Measurements from ENCODE around the gene PLA2G15. TPM values are rescaled to one million over a fixed set of nuclear protein-coding genes. Genes with fewer than 3 reads are reported as not detected.

Gene PLA2G15
- total RNA-seq, 1 experiment from 2014 or later: 7.5 TPM

DNA sequence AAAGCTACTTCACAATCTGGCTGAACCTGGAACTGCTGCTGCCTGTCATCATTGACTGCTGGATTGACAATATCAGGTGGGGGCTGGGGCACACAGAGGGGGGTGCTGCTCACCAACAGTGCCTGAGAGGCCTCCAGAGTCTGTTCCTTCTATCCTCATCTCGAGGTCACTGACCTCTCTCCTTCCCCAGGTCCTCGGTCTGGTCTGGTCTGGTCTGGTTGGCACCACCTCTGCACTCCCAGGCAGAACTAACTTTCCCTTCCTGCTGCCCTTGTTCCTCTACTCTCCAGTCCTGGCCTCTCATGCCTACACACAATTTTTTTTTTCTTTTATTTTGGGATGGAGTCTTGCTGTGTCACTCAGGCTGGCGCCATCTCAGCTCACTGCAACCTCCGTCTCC, 4.2 kb downstream of the PLA2G15 start:
- no peak for DNase-seq (ENCODE audit: extremely low read depth, low read depth)

DNA sequence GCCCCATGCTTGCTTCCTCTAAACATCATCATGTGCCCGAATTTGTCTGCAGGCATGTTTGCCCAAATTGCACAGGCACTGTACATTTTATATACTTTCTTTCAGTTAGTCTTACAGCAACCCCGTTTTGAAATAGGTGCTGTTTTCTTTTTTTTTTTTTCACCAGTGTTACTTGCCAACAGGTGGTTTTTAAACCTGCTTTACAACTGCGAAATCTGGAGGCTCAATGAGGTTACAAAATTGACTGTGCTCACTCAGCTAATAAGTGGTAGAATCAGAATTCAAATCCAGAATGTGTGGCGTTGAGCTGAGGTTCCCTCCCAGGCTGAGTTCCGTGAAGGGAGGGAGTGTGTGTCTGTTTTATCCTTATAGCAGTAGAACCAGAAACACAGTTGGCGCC, 5.8 kb downstream of the PLA2G15 start:
- DNase-seq (ENCODE audit: extremely low read depth, low read depth): no peak

DNA sequence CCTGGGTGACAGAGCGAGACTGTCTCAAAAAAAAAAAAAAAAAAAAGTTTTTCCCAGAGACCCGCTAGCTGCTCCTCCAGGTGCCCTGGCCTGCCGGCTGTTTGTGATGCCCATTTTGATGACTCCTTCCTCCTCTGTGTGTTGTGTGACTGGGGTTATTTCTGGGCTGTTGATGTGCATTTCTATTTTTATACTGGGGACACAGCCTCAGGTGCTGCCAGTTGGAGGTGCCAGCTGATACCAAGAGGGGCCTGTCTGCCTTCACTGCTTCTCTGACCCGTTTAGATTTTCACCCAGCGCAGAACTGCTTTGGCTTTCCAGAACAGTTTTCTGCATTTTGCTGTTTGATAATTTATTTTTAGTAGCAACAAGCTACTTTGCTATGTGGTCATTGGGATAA, 6.7 kb downstream of the PLA2G15 start:
- no peak for DNase-seq (ENCODE audit: extremely low read depth, low read depth)

DNA sequence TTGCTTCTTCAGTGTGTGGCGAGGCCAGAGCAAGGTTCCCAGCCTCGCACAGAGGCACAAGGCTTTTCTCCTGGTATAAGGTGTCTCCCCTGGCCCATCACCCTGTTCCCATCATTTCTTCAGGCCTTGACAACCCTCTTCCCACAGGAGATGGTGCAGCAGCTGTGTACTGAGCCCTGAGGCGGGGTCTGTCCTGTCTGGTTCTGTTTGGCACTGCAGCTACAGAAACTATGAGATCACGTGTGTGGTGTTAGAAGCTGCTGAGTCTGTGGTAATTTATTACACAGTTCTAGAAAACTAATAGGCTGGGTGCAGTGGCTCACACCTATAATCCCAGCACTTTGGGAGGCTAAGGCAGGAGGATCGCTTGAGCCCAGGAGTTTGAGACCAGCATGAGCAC, 7.2 kb downstream of the PLA2G15 start:
- DNase-seq (ENCODE audit: extremely low read depth, low read depth): no peak

DNA sequence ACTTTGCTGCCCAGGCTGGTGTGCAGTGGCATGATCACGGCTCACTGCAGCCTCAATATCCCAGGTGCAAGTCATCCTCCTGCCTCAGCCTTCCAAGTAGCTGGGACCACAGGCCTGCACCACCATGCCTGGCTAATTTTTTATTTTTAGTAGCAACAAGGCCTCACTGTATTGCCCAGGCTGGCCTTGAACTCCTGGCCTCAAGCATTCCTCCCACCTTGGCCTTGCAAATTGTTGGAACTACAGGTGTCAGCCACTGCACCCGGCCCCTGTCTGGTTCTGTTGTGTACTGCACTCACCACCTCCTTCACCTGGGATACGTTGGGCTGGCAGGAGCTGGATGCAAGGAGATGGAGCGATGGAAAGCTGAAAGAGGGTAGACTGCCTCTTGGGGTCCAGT, 8.5 kb downstream of the PLA2G15 start:
- no peak for DNase-seq (ENCODE audit: extremely low read depth, low read depth)

DNA sequence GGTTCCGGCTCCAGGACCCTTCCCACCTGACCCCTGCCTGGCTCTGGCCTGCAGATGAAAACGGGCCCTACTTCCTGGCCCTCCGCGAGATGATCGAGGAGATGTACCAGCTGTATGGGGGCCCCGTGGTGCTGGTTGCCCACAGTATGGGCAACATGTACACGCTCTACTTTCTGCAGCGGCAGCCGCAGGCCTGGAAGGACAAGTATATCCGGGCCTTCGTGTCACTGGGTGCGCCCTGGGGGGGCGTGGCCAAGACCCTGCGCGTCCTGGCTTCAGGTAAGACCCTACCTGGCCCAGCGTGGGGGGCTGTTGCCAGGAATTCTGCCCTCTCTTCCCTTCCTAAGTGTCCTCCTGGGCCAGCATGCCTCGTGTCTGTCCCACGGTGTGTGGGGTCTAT, 10.5 kb downstream of the PLA2G15 start:
- DNase-seq (ENCODE audit: extremely low read depth, low read depth): no peak

DNA sequence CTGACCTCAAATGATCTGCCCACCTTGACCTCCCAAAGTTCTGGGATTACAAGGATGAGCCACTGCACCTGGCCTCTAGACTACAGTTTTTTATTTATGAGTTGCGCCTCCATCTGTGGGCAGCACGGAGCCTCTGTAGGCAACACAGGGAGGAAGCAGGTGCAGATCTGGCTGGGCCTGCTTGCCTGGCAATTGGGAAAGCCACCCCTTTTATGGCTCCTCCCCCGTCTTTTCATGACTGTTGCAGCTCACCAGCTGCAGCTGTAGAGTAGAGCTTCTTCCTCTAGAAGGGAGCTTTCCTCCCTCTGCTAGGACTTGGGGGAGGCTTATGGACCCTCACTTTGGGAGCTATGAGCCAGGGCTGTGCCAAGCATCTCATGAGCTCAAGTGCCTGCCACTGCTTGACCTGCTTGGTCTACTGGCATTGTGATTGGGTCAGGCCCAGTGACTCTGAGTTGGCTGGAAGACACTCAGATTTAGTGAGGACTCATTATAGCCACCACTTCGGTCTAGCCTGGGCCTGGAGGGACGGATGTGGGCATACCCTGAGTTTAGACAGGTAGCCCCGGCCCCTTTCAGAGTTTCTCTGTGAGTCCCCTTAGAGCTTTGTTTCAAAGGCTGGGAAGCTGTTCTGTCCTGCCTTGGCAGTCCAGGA, 12.2 kb downstream of the PLA2G15 start:
- no peak for DNase-seq (ENCODE audit: extremely low read depth, low read depth)

DNA sequence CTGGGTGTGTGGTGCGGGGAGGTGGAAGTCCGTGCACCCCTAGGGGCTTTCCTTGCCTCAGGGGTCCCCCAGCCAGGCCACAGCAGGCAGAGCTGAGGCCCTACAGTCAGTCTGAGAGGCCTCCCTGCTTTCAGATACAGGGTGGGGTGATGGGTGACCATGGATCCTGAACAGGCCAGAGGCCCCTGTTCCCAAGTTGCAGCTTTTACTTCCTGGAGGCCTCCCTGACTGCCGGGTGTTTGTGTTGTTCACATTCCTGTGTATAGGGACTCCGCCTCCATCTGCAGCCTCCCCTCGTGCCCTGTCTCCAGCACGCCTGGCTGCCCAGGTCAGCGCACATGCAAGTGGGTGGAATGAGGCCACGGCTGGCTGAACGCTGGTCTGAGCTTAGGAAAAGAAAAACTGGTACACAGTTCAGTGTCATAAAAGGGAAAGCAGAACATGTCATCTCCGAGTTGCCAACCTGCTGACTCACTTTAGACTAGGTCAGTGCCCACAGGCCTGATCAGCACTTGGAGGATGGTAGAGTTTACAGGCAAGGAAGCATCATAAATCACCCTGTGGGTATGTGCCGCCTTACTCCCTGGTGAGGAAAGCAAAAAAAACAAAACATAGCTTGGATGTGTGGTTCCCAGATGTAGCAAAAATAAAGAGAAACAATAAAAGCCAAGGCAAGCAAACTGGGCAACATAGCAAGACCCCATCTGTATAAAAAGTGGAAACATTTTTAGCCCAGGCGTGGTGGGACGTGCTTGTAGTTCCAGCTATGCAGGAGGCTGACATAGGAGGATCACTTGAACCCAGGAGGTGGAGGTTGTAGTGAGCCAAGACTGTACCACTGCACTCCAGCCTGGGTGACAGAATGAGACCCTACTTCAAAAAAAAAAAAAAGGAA, 13.0 kb downstream of the PLA2G15 start:
- DNase-seq (ENCODE audit: extremely low read depth, low read depth): no peak

DNA sequence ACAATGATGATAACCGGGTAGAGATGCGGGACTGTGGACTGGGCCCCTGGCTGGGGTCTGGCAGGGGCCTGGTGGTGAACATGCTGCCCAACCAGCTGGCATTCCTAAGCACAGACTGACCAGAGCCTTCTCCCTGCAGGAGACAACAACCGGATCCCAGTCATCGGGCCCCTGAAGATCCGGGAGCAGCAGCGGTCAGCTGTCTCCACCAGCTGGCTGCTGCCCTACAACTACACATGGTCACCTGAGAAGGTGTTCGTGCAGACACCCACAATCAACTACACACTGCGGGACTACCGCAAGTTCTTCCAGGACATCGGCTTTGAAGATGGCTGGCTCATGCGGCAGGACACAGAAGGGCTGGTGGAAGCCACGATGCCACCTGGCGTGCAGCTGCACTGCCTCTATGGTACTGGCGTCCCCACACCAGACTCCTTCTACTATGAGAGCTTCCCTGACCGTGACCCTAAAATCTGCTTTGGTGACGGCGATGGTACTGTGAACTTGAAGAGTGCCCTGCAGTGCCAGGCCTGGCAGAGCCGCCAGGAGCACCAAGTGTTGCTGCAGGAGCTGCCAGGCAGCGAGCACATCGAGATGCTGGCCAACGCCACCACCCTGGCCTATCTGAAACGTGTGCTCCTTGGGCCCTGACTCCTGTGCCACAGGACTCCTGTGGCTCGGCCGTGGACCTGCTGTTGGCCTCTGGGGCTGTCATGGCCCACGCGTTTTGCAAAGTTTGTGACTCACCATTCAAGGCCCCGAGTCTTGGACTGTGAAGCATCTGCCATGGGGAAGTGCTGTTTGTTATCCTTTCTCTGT, 14.0 kb downstream of the PLA2G15 start:
- no peak for DNase-seq (ENCODE audit: extremely low read depth, low read depth)

DNA sequence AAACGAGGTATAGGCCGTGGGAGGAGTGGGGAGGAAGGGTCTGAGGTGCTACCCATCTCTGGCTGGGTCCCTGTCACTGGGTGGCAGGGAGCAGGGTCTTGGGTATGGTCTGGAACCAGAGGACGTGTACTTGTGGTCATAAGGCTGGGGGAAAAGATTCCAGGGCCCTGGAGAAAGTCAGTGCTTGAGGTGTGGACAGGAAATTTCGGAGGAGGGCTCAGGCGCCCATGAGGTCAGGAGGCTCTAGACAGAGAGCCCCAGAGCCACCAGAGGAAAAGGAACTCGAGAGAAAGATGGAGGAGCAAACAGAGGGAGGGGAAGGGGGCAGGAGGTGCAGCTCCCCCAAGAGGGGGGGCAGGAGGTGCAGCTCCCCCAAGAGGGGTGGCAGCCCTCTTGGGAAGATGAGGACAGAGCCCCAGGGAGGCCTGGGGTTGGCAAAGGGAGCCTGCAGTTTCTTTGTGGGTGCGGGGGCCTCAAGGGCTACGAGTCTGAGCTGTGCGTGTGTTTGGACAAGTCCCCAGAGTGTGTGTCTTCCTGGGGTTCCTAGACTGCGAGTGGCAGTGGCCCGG, 18.5 kb downstream of the PLA2G15 start:
- no peak for DNase-seq (ENCODE audit: extremely low read depth, low read depth)

DNA sequence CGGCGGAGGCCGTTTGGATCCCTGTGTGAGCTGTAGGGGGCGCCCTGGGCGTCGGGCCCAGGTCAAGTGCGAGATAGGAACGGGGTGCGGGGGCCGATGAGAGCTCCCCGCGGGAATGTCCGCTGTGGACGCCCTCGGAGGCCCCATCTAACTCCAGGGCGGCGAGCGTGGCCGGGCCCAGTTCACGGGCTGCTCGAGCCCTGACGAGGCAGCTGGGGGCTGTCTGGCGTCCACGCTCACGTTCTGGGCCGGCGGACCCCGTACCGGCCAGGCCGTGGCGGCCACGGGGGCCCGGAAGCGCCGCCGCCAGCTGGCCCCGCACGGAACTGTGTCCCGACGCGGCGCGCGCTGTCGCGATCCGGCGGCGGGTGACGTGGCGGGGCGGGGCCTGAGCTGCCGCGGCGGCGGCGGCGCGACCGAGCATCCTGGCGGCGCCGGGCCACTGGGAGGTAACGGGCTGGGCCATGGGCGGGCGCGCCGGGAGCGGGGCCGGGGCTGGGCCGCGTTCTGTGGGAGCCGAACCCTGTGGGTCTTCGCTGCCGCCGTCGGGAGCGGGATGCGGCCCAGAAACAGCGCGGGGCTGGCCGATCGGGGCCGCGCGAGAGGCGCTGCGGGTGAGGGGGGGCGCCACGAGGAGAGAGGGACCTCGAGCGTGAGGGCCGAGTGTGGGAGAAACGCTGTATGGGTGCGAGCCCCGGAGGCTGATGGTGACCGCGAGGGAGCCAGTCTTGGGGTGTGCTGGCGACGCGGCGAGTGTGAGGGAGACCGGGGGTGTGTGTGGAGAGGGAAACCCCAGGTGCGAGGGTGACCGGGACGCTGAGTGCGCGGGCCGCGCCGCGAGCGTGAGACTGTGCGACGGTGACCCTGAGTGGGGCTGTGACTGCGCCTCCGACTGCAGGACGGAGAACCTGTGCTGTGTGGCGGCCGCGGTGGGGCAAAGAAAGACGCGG, 19.2 kb downstream of the PLA2G15 start, which contains the start of gene SLC7A6:
Gene SLC7A6, plus strand, starts transcription at position 399 of the 950 bp plus-strand sequence. CDS start 10,201 bp downstream, outside the sequence.
- peak; percentile 69 for DNase-seq (ENCODE audit: extremely low read depth, low read depth)

DNA sequence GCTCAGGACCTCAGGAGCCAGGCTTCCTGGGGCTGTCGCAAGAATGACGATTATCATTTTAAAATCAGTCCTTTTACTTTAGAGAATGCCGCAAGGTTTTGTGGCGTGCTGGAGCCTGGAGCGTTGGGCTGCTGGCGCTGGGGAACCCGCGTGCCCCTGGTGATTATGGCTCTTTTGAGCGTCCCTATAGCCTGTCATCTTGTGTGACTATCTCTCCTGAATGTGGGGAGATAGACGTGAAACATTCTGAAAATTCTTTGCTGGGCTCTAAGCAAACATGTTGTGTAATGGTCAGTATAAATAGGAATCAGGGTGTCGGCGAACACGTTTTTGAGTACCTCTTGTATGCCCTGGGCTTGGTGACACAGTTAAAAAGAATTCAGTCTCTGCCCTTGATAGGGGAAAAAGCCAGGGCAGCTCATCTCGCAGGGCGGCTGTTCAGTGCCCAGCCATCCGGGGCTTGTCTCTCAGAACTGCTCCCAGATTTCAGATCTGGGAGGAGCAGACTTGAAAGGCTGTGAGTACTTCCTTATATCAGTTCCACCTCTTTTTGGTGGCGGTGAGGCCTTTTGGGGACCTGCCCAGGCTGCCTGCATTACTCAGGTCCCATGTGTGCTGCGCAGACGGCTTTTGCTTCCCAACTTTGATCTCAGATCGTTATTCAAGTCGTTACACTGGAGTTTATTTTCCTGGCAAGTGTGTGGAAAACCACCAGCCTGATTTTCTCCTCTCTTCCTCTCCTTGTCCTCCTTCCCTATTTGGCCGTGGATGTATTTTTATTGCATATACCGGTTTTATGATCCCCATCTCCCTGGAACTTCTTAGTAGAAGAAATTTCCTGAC, 20.1 kb downstream of the PLA2G15 start:
- peak; percentile 75 for DNase-seq (ENCODE audit: extremely low read depth, low read depth)

DNA sequence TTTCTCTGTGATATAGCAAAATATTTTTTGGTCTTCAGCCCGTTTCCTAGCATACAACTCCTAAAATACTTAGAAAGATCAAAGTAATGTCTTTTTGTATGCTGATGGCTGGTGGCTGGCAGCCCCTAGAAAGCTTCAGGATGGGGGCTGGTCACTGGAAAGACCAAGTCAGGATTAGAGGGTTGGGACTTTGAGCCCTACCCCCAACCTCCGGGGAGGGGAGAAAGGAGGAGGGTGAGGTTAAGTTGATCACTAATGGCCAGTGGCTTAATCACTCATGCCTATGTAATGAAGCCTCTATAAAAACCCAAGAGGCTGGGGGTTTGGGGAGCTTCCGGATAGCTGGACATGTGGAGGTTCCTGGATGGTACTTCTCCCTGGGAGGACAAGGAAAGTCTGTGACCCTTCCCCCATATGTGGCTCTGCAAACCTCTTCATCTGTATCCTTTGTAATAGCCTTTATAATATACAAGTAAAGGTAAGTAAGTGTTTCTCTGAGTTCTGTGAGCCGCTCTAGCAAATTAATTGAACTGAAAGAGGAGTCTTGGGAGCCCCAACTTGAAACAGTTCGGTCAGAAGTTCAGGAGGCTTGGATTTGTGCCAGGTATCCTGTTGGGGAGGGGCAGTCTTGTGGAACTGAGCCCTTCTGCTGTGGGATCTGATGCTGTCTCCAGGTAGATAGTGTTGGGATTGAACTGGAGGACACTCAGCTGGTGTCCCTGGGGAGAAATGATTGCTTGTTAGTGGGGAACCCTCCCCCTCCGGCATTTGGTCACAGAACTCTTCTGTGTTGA, 22.6 kb downstream of the PLA2G15 start:
- DNase-seq (ENCODE audit: extremely low read depth, low read depth): no peak

DNA sequence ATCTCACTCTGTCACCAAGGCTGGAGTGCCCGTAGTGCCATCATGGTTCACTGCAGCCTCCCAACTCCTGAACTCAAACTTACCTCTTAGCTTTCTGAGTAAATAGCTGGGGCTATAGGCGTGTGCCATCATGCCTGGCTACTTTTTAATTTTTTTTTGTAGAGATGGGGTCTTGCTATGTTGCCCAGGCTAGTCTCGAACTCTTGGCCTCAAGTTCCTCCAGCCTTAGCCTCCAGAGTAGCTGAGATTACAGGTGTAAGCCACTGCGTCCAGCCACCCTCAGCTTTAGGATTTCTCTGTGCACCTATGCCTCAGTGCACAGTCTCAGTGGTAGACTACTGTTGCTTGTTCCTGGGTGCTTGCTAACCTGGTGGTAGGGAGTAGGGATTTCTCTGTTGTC, 24.6 kb downstream of the PLA2G15 start:
- no peak for DNase-seq (ENCODE audit: extremely low read depth, low read depth)

DNA sequence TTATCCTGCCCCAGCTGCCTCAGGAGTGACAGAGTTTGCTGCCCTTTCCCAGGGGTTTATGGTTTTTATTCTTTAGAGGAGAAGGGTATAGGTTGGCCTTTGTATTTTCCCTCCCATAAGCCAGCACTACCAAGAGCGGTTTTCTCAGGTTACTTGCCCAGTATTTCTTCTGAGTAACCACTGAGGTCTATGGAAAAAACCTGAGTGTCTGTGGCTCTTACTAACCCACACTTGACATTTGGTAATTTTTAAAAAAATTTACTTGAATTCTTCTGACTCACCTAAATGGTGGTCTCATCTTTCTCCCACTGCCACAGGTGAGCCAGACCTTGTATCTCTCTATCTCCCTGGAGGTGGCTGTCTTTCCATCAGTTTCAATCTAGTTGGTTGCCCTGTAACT, 25.2 kb downstream of the PLA2G15 start:
- DNase-seq (ENCODE audit: extremely low read depth, low read depth): no peak

DNA sequence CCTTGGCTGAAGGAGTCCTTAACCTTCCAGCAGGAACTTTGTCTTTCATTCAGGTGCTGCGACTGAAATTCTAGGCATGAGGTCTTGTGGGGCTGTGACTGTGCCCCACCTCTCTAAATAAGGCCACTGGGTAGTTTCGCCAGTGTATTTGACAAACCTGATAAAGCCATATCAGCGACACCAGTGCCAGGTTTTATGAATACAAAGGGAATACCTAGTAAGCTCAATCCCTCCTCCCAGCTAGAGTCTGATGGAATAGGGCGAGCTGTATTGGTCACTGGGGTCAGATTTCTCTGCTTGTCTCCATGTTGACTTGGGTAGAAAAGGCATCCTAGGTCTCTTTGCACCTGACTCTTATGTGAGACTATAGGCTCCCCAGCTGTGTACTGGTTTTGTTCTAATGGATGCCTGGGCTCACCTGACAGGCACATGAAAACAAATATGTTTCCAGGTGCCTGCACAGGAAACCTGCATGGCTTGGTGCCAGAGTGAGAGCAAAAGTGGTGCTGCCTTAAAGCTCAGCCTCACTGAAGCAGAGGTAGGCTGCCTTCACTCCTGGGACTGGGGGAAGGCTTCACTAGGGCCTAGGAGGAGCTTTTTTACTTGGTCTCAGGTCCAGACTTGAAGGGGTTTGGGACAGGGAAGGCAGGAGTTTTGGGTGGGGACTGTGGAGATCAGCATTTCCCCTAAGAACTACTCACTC, 27.5 kb downstream of the PLA2G15 start:
- no peak for DNase-seq (ENCODE audit: extremely low read depth, low read depth)

DNA sequence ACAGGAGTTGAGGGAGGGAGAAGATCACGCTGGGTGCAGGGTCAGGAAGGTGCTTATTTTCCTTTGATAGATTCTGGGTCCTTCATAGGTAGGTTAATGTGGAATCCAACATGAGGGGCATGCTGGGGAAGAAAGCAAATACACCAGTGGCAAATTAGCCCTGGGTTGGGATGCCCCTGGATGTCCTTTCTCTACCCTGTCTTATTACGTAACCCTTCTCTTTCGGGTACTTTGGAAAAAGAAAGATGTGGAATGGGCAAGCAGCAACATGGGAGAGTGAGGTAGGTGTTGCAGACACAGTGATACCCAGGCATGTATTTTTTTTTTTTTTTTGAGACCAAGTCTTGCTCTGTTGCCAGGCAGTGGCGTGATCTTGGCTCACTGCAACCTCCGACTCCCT, 28.3 kb downstream of the PLA2G15 start:
- DNase-seq (ENCODE audit: extremely low read depth, low read depth): no peak

Measured in NCI-H460 (cell line).